GM12872 (cell line): ENCODE results near the gene FAM177A1.

ENCODE experiments used
- CTCF ChIP-seq: IDR thresholded peaks from 3 replicates; pipeline ENCODE4 v1.5.1; 2011; ENCODE audit warnings: low read depth, mild to moderate bottlenecking, low read length, moderate library complexity; ENCODE audit not compliant: insufficient read depth

FAM177A1 gene

GRCh38 chr14:35073486-35073885, 27.4 kb downstream of the FAM177A1 start:
- TF ChIP-seq CTCF: no peak

- no peak for TF ChIP-seq CTCF
These were observed 32.0 kb downstream of the FAM177A1 start for GRCh38 chr14:35078082-35078481.

- no peak for TF ChIP-seq CTCF
These were observed 33.7 kb downstream of the FAM177A1 start for GRCh38 chr14:35079742-35080141.

DNA sequence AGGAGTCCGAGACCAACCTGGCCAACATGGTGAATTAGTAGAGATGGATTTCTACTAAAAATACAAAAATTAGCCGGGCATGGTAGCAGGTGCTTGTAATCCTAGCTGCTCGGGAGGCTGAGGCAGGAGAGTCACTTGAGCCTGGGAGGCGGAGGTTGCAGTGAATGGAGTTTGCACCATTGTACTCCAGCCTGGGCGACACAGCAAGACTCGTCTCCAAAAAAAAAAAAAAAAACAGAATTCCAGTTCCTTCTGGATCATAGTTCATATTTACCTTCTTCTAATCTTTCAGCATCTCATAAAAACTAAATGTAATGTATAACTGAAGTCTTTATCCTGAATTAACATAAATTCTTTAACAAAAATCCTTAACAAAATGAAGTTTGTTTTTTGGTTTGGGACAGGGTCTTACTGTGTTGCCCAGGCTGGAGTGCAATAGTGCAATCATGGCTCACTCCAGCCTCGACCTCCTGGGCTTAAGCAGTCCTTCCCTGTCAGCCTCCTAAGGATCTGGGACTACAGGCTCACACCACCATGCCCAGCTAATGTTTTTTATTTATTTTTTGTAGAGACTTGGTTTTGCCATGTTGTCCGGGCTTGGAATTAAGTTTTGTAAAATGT, 37.6 kb downstream of the FAM177A1 start:
- no peak for TF ChIP-seq CTCF

DNA sequence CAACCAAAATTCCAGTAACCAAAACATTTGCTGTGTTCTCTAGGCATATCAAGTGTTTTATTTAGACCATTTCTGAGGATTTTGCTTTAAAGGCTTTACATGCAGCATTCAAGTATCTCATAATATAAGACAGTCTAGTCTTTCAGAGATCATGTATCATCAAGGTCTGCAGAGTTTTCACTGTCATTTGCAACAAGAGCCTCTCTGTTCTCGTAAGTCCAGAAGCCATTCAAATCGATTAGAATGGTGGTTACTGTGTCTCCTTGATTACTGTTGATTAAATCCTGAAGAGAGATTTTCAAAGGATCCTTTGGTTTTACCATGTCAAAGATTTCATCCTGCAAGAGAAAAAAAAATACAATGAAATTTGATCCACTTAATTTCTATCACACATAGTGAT, 39.4 kb downstream of the FAM177A1 start:
- TF ChIP-seq CTCF: no peak

GRCh38 chr14:35088514-35088913, 42.4 kb downstream of the FAM177A1 start:
- TF ChIP-seq CTCF: no peak

DNA sequence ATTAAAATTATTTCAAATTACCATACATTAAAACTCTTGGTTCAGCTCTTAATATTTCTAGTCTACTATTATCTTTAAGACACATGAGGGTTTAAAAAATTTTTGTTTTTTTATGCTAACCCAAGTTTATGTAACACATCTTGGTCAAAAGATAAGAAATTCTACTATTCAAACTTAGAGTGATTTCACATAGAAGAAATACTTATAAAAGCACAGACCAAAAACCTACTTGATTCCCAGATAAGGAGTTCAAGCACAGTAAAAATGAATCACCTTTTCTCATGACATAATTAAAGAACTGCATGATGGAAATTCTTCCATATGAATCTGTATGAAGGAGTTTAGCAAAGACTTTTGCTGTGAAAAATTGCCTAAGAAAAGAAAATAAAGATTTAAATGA, 61.8 kb downstream of the FAM177A1 start:
- no peak for TF ChIP-seq CTCF

DNA sequence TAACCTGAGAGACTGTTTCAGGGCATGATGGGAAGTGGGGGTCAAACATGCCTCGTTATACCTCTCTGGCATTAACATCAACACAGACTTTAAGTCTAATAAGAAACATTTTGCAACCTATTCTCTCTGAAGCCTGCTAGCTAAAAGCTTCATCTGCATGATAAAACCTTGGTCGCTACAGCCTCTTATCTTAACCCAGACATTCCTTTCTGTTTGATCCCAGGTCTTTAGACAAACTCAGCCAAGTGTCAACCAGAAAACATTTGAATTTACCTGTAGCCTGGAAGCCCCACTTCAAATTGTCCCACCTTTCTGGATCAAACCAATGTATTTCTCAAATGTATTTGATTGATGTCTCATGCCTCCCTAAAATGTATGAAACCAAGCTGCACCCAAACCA, 66.6 kb downstream of the FAM177A1 start:
- TF ChIP-seq CTCF: no peak
